Choroid plexus epithelial cell (primary cell): ENCODE measurements around the gene SLC4A3.

Experiments
- DNase-seq: peaks from one replicate; pipeline ENCODE4 v3.0.0-alpha.2; 2010; ENCODE audit warnings: low read depth
- H3K4me3 ChIP-seq: 2 replicates; pipeline ENCODE4 v1.5.1; 2011; ENCODE audit warnings: low read depth, mild to moderate bottlenecking, control low read depth, low read length, moderate library complexity
- TF ChIP-seq, protein P1 (sequence below): conservative IDR thresholded peaks from 2 replicates; pipeline ENCODE4 v1.5.1; 2011; ENCODE audit warnings: low read depth, mild to moderate bottlenecking, control low read depth, inconsistent platforms, low read length, moderate library complexity

SLC4A3 gene

DNA sequence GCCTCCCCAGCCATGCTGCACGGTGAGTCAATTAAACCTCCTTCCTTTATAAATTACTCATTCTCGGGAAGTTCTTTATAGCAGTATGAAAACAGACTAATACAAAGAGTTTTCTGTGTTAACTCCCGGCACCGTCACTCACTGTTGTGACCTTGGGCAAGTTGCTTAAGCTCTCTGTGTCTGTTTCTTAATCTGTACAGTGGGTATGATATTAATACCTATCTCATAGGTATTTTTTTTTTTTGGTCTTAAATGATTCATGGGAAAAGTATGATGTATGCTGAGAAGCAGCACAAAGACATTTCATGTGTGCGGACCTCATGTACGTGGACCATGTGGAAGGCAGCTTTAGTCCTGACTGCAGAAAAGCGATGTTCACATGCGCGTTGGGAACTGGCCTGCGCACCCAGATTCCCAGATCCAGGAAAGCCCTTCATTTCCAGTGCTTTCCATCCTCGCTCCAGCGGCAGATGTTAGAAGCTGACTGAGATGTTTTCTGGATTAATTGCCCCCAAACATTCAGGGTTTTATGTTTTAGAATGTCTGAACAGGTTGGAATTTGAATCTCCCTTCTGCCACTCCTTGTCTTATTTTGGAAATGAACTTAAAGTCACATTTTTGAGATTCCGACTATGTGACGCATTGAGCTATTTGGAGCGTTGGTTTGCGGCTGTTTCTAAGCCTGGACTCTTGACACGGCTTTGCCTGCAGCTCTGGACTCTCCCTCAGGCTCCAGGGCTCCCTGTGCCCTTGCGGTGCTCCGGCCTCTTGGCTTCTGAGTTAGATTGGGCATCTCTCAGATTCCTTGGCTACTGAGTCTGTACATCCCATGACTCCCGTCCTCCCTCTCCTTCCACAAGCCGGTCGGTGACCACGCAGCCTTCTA lies 61.4 kb downstream of the SLC4A3 start:
- TF ChIP-seq, protein P1, sequence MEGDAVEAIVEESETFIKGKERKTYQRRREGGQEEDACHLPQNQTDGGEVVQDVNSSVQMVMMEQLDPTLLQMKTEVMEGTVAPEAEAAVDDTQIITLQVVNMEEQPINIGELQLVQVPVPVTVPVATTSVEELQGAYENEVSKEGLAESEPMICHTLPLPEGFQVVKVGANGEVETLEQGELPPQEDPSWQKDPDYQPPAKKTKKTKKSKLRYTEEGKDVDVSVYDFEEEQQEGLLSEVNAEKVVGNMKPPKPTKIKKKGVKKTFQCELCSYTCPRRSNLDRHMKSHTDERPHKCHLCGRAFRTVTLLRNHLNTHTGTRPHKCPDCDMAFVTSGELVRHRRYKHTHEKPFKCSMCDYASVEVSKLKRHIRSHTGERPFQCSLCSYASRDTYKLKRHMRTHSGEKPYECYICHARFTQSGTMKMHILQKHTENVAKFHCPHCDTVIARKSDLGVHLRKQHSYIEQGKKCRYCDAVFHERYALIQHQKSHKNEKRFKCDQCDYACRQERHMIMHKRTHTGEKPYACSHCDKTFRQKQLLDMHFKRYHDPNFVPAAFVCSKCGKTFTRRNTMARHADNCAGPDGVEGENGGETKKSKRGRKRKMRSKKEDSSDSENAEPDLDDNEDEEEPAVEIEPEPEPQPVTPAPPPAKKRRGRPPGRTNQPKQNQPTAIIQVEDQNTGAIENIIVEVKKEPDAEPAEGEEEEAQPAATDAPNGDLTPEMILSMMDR, result no peak
- H3K4me3 ChIP-seq, result no peak overlapping the region
- DNase-seq, result peak; percentile 63

DNA sequence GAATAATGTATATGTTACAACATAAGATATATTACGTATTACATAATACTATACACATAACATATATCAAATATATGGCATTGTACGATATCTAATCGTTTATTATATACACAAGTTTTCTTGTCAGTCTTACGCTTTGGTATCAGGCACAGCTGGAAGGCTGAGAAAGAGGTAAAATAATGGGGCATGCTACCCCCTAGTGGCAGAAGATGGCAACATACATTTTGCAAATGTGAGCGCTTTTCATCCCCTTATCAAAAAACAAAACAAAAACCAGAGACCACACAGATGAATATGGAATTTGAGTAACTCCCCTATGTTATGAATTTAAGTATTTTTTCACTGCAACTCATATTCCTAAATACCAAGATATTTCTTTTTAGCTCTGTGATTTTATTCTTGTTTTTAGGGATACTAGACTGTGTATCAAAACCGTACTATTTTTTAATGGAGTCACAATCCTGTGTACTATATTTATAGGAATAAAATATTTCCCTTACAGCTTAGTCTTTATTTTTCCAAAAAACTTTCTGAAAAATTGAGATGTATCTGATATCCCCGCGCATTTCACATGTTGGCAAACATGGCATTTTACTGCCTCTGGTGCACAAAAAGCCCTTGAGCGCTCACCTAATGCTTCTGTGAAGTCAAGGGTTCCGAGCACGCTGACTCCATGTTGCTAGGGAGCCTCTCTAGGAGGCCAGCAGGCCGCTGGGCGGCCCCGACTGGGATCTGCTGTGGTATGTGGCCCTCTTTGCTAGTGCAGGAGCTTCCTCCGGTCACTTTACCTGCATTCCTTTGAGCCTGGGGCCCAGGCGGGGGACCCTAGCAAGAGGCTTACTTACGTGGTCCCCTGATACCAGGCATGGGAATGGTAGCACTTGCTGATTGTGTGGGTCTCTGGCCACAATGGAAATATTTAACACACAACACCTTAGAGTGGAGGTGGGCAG lies 62.5 kb downstream of the SLC4A3 start:
- DNase-seq, result peak; percentile 82
- TF ChIP-seq, protein P1, result peak; percentile 84
- H3K4me3 ChIP-seq, result no peak overlapping the region

DNA sequence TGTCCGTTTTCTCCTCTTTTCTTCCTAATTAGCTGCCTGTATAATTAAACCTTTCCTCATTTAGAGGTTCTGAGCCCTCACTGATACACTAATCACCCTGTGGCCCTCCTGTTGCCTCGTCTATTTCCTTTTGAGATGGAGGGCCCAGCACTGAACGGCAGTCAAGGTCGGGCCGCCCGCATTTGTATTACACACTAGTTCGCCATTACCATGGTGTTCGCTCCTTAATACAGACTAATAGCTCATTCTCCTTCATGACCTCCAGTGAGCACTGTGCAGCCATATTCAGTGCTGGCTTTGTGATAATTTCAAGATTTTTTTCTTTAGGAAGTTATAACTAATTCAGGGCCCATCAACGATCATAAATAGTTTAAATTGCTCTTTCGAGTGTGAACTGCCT lies 64.1 kb downstream of the SLC4A3 start:
- no peak for DNase-seq
- TF ChIP-seq, protein P1, result no peak
- H3K4me3 ChIP-seq, result no peak overlapping the region
